Tongue (tissue), 2 donors: ENCODE measurements around the gene ZBTB20. TPM values are rescaled to one million over a fixed set of nuclear protein-coding genes. Genes with fewer than 3 reads are reported as not detected.

Experiments
- DNase-seq: peaks from one replicate; pipeline ENCODE4 v3.0.0-alpha.2; 2015
- total RNA-seq: library from RNA; depleted of rRNA; stranded (reverse); fragments of >200 nt; gene quantifications from one replicate; pipeline ENCODE4 v1.2.3, GENCODE V29; 2014

The ZBTB20 gene
- total RNA-seq, 1 donor from 2014 or later: 79.5 TPM

DNA sequence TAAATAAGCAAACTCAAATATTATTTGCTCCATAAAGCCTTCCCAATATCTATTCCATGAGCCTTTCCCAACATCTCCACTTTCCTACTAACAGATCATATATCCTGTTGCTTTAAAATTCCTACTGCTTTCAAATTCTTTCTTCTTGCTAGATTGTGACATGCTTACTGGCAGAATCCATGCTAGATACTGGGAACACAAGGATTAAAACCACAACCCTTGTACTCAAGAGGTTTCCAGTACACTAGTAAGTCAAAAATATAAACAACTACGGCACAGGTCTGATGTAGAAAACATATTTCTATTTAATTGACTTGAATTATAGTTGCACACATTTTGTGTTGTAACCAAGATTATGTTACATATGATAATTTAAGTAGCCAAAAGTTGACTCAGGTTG, 275.0 kb downstream of the ZBTB20 start:
- no peak for DNase-seq

DNA sequence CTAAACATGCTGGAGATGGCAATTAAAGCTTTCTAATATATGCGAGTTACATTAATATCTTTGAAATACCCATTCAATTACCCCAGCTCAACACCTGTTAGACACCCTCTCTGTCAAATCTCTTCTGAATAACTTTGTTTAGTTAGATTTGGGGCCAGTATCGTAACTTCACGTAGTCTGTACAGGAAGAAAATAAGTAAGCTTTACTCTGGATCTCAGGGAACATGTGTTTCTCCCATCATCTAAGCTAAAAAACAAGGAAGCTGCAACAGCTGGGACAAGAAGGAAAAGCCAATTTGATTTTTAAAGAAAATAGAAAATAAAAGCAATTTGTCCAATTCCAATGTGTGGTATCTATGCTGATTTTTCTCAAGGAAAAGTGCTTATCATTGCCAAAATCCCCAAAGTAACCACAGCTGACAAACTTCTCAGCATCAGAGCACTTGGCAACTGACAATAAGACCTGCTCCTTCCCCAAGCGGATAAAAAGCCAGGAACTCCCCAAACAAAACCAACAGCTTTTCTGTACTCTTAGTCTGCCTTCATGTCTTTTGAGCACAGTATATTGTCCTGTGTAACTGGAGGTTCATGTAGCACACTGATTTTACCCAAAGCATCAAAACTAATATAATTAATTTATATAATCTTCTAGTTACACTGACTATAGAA, 279.1 kb downstream of the ZBTB20 start:
- peak; percentile 28 for DNase-seq

DNA sequence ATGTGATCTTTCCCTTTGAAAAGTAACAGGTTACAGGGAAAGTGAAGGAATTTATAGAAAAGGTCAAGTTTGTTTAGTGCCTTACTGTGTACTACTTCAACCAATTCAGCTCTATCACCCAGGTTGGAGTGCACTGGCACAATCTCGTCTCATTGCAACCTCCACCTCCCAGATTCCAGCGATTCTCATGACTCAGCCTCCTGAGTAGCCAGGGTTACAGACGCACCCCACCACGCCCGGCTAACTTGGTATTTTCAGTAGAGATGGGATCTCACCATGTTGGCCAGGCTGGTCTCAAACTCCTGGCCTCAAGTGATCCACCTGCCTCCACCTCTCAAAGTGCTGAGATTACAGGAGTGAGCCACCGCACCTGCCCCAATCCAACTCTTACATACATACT, 279.7 kb downstream of the ZBTB20 start:
- DNase-seq: no peak

DNA sequence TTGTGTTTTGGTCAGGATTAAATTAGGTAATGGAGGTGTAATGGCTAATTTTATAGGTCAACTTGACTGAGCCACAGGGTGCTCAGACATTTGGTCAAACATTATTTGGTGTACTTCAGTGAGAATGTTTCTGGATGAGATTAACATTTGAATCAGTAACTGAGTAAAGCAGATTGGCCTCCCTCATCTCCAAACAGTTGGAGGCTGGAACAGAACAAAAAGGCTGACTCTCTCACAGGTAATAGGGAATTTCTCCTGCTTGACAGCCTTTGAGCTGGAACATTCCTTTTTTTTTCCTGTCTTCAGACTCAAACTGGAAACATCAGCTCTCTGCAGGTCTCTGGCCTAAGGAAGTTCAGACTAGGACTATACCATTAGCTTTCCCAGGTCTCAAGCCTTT, 280.7 kb downstream of the ZBTB20 start:
- DNase-seq: no peak

DNA sequence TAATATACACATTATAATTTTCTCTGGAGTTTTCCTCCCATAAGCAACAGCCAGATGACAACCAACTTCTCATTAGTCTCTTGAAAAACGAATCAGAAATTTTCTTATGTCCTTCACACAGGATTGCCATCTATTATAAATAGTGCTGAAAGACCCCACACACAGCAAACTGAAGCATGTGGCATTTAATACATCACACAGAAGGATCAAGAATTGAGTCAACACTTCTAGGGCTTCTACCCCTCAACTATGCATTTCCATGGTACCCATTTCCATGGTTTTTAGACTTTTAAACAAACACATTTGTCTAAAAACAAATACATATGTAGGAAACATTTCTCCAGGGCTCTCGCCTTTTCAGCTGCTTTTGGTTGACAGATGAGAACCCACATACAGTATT, 282.1 kb downstream of the ZBTB20 start:
- DNase-seq: peak; percentile 51

DNA sequence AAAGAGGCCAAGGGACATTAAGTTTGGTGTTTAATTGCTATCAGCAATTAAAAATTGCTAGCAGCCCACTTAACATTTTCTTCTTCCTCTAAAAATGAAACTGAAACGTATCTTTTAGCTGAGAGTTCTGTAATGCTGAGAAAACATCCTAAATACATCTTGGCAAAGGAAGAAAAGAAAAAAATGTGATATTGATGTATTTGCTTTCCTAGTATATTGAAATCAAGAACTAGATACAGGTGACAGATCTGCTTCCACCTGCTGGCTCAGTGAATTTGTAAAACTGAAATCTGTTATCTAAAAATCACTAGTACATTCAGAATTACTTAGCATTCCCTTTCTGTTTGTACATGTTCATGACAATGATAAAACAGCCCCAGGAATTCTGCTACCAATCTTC, 283.2 kb downstream of the ZBTB20 start:
- DNase-seq: no peak

DNA sequence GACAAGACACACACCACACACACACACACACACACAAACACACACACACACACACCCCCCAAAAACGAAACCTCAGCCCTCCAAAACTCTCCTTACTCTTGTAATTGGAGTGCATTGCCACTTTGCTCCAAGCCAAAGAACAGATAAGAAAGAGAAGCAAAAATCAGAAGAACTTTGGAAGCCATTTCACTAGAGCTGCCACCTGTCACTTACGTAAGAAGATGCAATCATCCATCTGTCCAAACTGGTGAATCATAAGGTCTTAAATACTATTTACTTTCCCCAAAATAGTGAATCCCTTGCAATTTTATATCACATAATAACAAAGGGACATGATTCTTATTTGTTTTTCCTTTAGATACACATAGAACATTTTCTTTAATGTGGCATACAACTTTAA, 285.4 kb downstream of the ZBTB20 start:
- no peak for DNase-seq

DNA sequence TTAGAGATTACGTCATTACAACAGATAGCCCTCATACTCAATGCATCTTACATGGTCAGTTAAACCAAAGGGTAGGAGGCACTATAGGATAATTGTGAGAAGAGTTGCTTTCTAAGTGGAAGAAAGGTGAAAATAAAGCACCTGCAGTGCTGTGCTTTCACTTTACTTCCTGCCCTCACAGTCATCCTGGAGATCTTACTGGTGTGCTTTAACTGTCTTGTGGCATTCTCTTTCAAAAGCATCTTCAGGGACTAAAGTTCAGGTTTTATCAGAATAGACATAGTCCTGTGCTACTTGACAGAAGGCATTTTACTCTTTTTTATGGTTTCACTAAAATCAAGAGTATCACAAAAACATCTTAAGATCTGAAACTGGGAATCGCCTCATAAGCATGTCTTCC, 286.6 kb downstream of the ZBTB20 start:
- no peak for DNase-seq

DNA sequence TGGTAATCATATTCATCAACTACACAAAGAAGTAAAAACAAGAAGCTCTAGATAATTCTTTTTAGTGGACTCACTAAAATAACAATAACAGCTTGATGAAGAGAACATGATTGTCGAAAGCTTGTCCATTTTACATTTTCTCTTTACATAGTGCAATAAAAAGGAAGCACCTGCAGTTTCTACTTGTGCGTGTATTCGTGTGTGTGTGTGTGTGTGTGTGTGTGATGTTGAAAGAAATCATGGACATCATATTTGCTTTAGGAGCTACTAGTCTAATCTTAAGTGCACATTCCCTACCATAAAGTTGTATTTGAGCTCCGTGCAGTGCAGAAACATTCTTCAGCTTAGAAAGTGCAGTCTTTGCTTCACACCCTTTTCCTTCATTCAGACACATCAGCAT, 288.8 kb downstream of the ZBTB20 start:
- DNase-seq: no peak

DNA sequence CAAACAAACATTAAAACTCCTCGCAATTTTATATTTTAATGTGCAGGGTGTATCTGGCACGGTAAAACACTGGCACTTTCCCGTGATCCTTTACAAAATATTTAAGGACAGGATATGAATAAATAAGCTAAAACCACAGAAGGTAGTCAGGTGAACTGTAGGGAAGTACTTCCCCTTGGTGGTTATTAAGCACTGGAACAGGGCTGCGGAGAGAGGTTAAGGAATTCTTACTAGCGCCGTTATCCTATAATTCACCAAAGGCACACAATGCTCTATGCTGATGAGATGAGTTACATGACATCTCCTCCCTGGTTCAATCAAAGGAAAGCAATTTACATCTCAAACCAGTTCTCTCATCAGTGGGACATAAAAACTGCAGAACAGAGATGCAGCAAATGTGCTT, 289.8 kb downstream of the ZBTB20 start:
- no peak for DNase-seq

DNA sequence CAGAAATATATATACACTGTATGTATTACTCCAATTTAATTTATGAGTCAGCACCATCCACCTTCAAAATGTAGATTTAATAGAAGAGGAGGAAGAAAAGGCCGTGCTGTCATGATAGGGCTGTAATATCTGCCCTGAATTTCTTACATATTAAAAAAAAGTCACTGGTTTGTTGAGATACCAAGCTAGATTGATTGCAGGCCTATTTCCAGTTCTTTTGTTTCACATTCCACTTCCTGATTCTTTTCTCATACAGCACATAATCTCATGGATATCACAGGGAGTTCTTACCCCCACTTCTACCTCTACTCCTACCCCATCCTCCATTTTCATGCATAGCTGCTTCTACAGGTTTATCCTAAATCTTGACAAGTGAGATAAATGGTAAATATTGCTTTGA, 290.3 kb downstream of the ZBTB20 start:
- DNase-seq: no peak

DNA sequence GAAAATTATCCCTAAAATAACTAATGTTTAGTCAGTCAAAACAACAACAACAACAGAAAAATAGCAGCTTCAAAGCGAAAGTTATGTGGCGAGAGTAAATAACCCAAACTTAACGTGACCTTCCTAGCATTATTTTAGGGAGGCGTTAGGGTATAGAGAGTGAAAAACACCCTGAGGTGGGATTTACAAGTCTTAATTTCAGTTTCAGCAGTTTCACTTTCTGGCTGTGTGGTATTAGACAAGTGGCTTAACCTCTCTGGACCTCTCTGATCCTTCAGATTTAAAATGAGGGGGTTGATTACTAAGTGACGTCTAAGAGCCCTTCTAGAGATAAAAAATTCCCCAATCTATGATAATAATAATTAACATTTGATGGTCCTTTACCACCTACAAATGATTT, 291.2 kb downstream of the ZBTB20 start:
- DNase-seq: no peak

DNA sequence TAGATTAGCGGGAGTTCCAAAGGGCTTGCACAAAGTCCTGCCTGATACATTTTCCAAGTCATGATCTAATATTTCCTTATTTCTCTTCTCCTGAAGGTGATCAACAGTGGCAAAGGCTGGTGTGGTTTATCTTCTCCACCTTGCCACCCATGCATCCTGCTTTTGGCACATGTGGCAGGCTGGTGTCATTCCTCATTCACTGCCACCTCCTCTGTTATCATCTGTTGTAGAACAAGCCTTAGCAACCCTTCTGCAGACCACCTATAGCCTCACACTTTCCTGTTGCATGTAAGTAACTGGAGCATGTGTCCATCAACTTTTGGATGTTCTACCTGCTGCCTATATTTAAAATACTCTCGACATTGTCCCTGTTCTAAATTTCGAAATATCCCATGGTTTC, 294.1 kb downstream of the ZBTB20 start:
- DNase-seq: no peak

DNA sequence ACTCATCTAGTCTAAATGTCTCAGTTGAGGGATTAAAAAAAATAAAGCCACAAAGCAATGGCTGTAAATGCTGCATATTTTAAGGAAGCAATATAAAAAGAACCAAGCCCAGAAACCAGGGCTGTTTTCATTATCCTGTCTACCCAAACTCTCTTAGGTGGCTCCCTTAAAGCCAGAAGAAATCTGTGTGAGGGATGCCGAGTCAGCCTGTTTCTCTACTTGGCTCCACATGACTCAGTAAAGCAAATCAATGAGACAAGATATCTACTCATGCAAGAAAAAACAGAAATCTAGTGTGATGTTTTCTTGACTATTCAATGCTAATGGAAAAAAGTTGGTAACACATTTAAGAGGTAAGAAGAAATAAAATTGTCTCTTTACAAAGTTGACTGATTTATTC, 296.2 kb downstream of the ZBTB20 start:
- DNase-seq: no peak

DNA sequence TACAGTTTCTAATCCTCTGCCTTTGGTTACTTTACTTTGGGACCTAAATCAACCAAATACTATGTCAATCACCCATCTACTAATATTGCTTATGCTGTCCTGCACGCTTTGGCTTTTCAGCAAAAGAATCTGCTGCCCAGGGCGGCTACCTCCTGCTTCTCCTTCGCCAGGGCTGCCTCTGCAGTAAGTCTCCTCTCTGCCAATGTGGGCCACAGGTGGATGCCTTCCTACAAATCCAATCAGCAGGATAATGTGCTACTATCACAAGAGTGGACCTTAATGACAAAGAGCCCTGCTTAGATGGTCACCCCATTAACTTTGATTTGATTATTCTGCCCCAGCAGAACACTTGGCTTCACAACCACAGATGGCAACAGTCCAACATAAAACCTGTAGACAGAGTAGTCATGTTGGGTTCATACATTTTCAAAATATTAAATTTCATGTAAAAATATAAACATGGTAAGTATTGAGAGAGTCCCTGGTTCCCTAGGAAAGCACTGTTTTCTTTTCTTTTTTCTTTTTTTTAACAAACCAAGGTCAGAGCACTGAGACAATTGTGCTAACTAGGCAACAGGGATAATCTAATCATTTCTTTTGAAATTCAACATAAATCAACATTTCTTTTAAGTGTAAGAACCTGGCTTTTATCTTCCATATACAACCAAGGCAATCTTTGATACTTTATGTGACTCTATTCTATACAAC, 298.3 kb downstream of the ZBTB20 start:
- no peak for DNase-seq

DNA sequence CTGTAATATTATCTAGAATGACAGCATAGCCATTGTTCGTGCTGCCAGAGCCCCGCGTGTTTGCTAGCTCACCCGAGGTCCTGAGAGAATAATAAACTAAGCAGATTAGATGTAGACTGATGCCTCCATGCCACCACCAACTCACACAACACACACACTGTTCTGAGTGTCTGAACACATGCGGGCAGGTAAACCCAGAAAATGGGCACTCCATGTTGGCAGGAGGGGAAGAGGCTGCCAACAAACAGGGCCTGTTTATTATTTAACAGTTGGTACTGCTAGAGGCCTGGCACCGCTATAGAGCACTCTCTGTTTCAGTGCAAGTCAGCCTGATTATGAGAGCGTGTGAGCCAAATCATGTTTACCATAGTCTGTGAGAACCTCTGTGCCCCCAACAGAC, 299.0 kb downstream of the ZBTB20 start:
- peak; percentile 43 for DNase-seq

DNA sequence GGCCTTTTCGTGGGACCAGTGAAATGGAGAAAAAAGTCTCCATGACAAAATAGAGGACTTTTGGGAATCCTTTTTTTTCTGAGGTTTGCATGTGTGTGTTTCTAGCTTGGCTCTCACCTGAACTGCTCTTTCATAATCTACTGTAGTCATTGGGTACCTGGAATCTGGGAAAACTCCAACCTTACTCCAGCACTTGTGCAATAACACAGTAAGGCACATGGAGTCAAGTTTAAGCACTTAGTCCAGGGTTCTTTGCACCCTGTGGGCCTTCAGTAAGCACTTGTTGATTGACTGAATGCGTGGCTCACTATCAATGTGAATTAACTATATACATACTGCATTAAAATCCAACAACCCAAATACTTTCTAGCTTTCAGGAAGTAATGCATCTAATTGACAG, 299.5 kb downstream of the ZBTB20 start:
- no peak for DNase-seq

DNA sequence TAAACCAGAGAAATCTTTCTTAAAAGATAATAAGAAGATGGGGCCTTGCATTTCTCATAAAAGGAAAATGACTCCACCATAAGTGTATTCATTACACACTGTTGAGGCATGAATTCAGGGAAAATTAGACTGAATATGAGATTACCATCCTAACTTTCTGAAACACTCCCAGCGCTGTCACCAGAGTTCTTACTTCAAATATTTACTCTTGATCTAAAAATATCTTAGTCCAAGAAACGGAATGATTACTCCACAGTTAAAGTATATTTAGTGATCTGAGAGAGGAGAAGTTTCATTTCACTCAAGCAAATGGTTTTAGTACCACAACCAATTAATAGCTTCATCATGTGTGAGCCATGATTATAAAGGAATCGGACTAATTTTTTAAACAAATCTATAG, 300.3 kb downstream of the ZBTB20 start:
- DNase-seq: no peak

DNA sequence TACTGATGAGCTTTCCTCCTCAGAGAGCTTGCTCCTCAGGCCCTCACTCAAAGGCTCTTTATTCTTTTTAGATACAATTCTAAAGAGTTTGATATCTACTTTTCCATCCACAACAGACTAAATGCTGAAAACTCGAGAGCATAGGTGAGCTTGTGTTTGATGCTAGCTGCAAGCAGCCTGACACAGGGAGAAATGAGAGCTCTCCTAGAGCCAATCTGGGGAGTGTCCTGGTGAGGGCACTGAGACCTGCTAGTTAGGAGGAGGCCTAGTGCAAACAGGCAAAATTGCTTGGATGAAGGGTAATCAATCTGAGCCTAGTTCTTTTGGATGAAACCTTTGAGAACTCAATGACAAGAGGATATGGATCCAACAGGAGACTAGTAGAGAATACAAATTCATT, 300.8 kb downstream of the ZBTB20 start:
- DNase-seq: no peak

DNA sequence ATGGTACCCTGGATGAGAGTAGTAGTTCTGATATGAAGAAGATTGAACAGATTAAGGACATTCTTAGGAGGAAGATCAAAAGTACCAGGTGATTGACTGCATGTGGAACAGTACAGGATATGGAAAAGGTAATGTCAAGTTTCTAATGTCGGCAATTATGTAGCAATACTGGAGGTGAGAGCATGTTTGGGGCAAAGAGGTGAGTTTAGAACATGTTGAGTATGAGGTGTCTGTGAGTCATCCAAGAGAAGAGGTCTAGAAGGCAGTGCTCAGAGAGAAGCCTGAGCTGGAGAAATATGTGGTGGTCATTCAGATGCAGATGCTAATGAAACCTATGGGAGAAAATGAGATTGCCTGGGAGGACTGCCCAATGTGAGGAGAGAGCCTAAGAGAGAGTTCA, 305.6 kb downstream of the ZBTB20 start:
- no peak for DNase-seq

DNA sequence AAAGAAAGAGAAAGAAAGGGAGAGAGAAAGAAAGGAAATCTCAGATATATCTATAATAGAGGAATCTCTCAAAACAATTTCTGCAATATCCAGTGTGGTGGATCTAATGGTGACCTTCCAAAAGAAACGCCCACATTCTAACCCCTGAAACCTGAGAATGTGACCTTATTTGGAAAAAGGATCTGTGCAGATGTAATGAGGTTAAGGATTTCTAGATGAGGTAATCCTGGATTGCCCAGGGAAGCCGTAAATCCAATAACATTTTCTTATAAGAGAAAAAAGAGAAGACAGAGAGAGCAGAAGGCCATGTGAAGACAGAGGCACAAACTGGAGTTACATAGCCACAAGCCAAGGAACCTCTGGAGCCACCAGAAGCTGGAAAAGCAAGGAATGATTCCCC, 307.6 kb downstream of the ZBTB20 start:
- DNase-seq: no peak

DNA sequence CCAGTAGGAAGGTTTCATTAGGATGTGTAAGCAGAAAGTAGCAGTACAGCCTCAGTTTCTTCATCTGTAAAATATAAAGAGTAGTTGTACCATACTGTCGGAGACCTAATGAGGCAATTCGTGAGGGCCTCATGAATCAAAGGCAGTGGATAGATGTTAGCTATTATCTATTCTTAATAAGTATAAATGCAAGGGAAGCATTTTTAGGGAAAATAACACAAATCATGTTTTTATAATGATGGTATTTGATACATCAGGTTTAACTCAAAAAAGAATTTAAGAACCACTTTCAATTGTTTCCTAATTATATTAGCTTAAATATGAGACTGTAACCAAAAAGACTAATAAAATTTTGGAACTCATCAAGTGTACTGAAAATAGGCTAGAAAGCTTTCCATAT, 309.1 kb downstream of the ZBTB20 start:
- no peak for DNase-seq

DNA sequence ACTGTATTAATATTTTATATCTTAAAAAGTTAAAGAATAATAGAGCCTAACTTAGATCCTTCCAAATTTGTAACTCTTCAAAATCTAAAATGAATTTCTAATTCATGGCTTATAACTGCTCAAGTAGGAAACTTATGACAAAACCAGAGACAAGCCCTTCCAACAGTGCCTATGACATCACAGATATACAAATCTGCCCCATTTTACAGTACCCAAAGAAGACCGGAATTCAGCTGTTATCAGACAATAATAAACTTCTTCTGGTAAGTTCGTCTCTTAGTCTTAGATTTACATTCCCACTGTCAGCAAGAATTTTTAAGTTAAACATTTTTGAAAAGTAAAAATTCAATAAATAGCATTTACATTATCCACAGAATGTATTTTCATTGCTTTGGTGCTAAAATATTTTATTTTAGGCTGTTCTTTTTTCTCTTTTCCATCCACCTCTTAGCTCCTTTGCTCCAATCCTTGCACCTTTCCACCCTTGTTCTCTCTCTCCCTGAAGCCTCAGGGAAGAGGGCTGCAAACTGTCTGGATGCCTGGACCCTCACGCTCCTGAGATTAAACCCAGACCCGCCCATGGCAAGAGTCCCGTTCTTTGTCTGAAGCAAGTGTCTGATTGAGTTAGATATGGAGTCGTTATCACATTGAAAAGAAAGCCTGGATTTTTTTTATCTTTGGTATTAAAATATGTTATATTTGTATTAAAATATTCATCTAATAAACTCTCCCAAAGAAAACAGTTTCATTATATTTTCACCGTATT, 312.7 kb downstream of the ZBTB20 start:
- DNase-seq: no peak

DNA sequence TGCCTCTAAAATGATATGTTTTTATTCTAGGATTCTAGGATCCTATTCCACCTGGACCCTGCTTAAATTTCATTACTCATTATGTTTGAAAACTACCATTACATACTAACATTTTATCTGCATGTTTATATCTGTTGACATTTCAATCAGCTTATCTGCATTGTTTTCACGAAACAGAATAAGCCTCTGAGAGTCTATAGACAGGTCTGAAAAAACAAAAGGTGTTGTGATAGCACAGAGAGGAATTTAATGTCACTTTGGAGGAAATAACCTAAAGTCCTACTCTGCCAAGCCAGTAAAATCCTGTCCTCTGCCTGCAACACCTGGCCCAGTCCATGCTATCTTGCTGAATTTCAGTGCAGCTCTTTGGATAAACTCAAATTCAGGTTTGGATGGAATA, 315.2 kb downstream of the ZBTB20 start:
- no peak for DNase-seq
